Measurements from ENCODE around the gene GPR84. TPM values are rescaled to one million over a fixed set of nuclear protein-coding genes. Genes with fewer than 3 reads are reported as not detected.

Gene GPR84
- 2.4 and 3.5 TPM in 2 replicates for total RNA-seq

GRCh38 chr12:54364413-54364812 lies at the start of gene GPR84:
TSS of gene GPR84 (minus strand) at chr12:54364486. CDS start at chr12:54363851, 635 bp downstream.
- intact Hi-C loops (cut with micrococcal nuclease) = loop anchor here (1.0 kb wide), 2 partner anchors 28 to 39 kb away; partner anchors contain the start of gene COPZ1

- intact Hi-C loops (cut with micrococcal nuclease) = loop anchor here (1.0 to 10.0 kb wide), 14 partner anchors 8 to 1704 kb away; partner anchors contain the start of genes BLOC1S1, NCKAP1L, RPL41 and TARBP2
These were observed 49.3 kb upstream of the GPR84 start for GRCh38 chr12:54413284-54414190.

- intact Hi-C loops (cut with micrococcal nuclease) = loop anchor here (1.0 to 10.0 kb wide), 14 partner anchors 8 to 1705 kb away; partner anchors contain the start of genes BLOC1S1, NCKAP1L, RPL41 and TARBP2
These were observed 48.5 kb upstream of the GPR84 start for GRCh38 chr12:54412786-54413185.

GRCh38 chr12:54412348-54412747 lies 48.1 kb upstream of the GPR84 start:
- intact Hi-C loops (cut with micrococcal nuclease) = loop anchor here (2.0 to 10.0 kb wide), 7 partner anchors 34 to 1705 kb away; partner anchors contain the start of genes BLOC1S1, RPL41, TARBP2 and TESPA1

GRCh38 chr12:54411391-54412241 lies 47.3 kb upstream of the GPR84 start:
- intact Hi-C loops (cut with micrococcal nuclease) = loop anchor here (2.0 to 10.0 kb wide), 7 partner anchors 33 to 1706 kb away; partner anchors contain the start of genes BLOC1S1, RPL41, TARBP2 and TESPA1

- intact Hi-C loops (cut with micrococcal nuclease) = no loop called here
These were observed 45.0 kb upstream of the GPR84 start for GRCh38 chr12:54409267-54409666.

GRCh38 chr12:54407183-54407905 lies 43.1 kb upstream of the GPR84 start:
- intact Hi-C loops (cut with micrococcal nuclease) = no loop called here

- intact Hi-C loops (cut with micrococcal nuclease) = no loop called here
These were observed 41.3 kb upstream of the GPR84 start for GRCh38 chr12:54405573-54405972.

GRCh38 chr12:54405106-54405505 lies 40.8 kb upstream of the GPR84 start:
- intact Hi-C loops (cut with micrococcal nuclease) = no loop called here

- intact Hi-C loops (cut with micrococcal nuclease) = loop anchor here (1.0 kb wide), 2 partner anchors 9 to 35 kb away; no protein-coding TSS in a partner anchor
These were observed 40.0 kb upstream of the GPR84 start for GRCh38 chr12:54404061-54405004.

- intact Hi-C loops (cut with micrococcal nuclease) = no loop called here
These were observed 36.8 kb upstream of the GPR84 start for GRCh38 chr12:54401119-54401518.

- intact Hi-C loops (cut with micrococcal nuclease) = loop anchor here (1.0 kb wide), 4 partner anchors 14 to 98 kb away; partner anchors contain the start of gene NCKAP1L
These were observed 34.9 kb upstream of the GPR84 start for GRCh38 chr12:54398995-54399793.

GRCh38 chr12:54398218-54398617 lies 33.9 kb upstream of the GPR84 start:
- intact Hi-C loops (cut with micrococcal nuclease) = no loop called here

GRCh38 chr12:54397157-54397556 lies 32.9 kb upstream of the GPR84 start:
- intact Hi-C loops (cut with micrococcal nuclease) = no loop called here

GRCh38 chr12:54395545-54395944 lies 31.3 kb upstream of the GPR84 start:
- intact Hi-C loops (cut with micrococcal nuclease) = no loop called here

- intact Hi-C loops (cut with micrococcal nuclease) = no loop called here
These were observed 30.7 kb upstream of the GPR84 start for GRCh38 chr12:54394986-54395385.

GRCh38 chr12:54394281-54394719 lies 30.0 kb upstream of the GPR84 start:
- intact Hi-C loops (cut with micrococcal nuclease) = no loop called here

- intact Hi-C loops (cut with micrococcal nuclease) = no loop called here
These were observed 29.5 kb upstream of the GPR84 start for GRCh38 chr12:54393743-54394142.

GRCh38 chr12:54393207-54393609 lies 28.9 kb upstream of the GPR84 start:
- intact Hi-C loops (cut with micrococcal nuclease) = no loop called here
